Progenitor cell of endocrine pancreas (in vitro differentiated cells): ENCODE measurements around the gene PROSER2. TPM values are rescaled to one million over a fixed set of nuclear protein-coding genes. Genes with fewer than 3 reads are reported as not detected.
A peak's percentile ranks its signal among the peaks of the same experiment; 100 is the strongest.

Experiments
- DNase-seq: peaks from one replicate; pipeline ENCODE4 v3.0.0; 2021; ENCODE audit warnings: low spot score; ENCODE audit not compliant: unreplicated experiment
- H3K27ac Mint-ChIP-seq: 2 replicates; pipeline ENCODE4 v1.8.0; 2021; ENCODE audit warnings: mild to moderate bottlenecking, moderate library complexity, mixed read lengths
- H3K27me3 Mint-ChIP-seq: 2 replicates; pipeline ENCODE4 v1.8.0; 2021; ENCODE audit warnings: mixed read lengths
- H3K36me3 Mint-ChIP-seq: 2 replicates; pipeline ENCODE4 v1.8.0; 2022; ENCODE audit warnings: mixed read lengths; ENCODE audit not compliant: insufficient read depth
- H3K4me1 Mint-ChIP-seq: 2 replicates; pipeline ENCODE4 v1.8.0; 2021; ENCODE audit warnings: low read depth, mixed read lengths
- H3K4me3 Mint-ChIP-seq: 2 replicates; pipeline ENCODE4 v1.8.0; 2021; ENCODE audit warnings: low read depth, mild to moderate bottlenecking, moderate library complexity, mixed read lengths
- H3K9me3 Mint-ChIP-seq: 2 replicates; pipeline ENCODE4 v1.8.0; 2021; ENCODE audit warnings: low read depth, mixed read lengths
- total RNA-seq: library from RNA; stranded (reverse); gene quantifications from 2 replicates; pipeline ENCODE4 v1.2.1, GENCODE V29; 2021
- TF ChIP-seq, protein P1 (sequence below): fragments of 200-600 bp; sonication (generic); IDR thresholded peaks from one replicate; pipeline ENCODE4 v1.5.0; 2021; ENCODE audit warnings: antibody characterized with exemption, mild to moderate bottlenecking; ENCODE audit not compliant: unreplicated experiment

Gene PROSER2
- total RNA-seq, 1 donor from 2014 or later = 19.0 TPM

DNA sequence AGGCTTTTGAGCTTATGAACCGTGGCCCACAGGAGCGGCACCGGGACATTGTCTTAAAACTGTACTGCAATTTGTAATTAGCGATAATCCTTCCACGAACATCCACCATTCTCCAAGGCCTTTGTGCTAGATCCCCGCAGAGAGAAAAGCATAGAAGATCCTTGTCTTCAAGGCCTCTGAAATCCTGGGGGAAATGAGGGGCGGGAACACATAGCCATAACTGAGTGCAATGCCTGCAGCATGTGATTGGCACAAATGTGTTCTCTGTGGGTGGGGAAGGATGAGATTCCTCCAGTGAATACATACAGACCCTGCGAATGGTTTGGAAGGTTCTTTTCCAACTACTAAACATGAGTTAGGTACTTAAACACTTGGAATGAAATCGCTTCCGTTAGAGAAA lies 25.9 kb upstream of the PROSER2 start:
- TF ChIP-seq, protein P1, sequence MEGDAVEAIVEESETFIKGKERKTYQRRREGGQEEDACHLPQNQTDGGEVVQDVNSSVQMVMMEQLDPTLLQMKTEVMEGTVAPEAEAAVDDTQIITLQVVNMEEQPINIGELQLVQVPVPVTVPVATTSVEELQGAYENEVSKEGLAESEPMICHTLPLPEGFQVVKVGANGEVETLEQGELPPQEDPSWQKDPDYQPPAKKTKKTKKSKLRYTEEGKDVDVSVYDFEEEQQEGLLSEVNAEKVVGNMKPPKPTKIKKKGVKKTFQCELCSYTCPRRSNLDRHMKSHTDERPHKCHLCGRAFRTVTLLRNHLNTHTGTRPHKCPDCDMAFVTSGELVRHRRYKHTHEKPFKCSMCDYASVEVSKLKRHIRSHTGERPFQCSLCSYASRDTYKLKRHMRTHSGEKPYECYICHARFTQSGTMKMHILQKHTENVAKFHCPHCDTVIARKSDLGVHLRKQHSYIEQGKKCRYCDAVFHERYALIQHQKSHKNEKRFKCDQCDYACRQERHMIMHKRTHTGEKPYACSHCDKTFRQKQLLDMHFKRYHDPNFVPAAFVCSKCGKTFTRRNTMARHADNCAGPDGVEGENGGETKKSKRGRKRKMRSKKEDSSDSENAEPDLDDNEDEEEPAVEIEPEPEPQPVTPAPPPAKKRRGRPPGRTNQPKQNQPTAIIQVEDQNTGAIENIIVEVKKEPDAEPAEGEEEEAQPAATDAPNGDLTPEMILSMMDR = no peak
- Mint-ChIP-seq H3K4me3 (no peak overlapping the region), H3K27ac (peak overlapping the region; percentile 63), H3K4me1 (peaks cover 15% of the 10 kb centered on the region), H3K9me3 (peaks cover under 1% of the 10 kb centered on the region), H3K36me3 (no peaks in the 10 kb centered on the region), H3K27me3 (no peaks in the 10 kb centered on the region)
- no peak for DNase-seq

DNA sequence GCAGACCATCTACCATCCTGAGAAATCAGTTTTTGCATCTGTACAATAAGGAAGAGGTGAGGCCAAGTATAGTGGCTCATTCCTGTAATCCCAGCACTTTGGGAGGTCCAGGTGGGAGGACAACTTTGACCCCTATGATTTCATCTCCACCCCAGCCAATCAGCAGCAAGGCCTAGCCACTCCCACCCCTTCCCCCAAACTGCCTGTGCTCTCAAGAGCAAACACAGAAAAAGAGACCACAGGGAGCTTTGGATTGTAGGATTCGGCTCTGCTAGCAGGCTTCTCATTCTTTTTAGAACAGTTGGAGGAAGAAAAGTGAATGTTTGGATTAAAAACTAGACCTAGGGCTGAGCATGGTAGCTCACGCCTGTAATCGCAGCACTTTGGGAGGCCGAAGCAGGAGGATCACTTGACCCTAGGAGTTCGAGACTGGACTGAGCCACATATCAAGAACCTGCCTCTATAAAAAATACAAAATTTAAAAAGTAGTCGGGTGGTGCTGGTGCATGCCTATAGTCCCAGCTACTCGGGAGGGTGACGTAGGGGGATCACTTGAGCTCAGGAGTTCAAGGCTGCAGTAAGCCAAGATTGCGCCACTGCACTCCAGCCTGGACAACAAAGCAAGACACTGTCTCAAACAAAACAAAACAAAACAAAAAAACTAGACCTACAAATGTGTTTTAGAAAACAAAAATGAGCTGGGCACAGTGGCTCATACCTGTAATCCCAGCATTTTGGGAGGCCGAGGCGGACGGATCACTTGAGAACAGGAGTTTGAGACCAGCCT lies 25.1 kb upstream of the PROSER2 start:
- Mint-ChIP-seq H3K36me3 (no peaks in the 10 kb centered on the region), H3K9me3 (no peaks in the 10 kb centered on the region), H3K27me3 (no peaks in the 10 kb centered on the region), H3K27ac (peak overlapping the region; percentile 63), H3K4me3 (no peak overlapping the region), H3K4me1 (peaks cover 13% of the 10 kb centered on the region)
- TF ChIP-seq, protein P1 = no peak
- DNase-seq = no peak

DNA sequence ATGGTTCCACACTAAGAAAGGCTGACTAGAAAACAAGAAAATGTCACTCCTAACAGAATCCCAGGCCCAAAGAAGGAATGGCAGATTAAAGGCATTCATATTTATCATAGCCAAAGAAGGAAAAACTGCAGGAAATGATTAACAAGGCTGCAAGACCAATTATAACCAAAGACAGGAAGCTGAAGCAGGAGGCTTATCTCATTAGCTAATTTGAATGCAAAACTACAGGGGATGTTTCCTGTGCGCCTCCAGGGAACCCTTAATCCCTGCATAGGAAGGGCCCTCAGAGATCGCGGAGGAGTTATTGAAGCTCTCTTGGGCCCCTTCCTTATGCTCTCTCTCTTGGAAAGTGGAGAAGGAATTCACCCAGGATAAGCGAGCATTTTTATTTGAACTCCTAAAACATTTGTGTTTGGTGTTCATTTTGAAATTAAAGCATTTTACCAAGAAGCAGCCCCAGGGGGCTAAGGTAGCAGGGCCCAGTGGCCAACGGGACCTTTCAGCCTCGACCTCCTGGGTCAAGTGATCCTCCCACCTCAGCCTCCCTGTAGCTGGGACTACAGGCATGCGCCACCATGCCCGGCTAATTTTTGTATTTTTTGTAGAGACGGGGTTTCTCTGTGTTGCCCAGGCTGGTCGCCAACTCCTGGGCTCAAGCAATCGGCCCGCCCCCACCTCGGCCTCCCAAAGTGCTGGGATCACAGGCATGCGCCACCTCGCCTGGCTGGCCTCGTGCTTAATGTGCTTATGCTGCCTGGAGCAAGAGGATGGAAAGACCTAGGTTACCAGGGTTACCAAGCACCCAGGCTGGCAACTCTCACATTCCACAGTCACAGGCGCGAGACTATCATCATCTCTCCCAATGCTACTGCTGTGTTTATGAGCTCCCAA lies 24.1 kb upstream of the PROSER2 start:
- Mint-ChIP-seq H3K36me3 (no peaks in the 10 kb centered on the region), H3K4me1 (peaks cover 8% of the 10 kb centered on the region), H3K4me3 (no peak overlapping the region), H3K9me3 (no peaks in the 10 kb centered on the region), H3K27ac (no peak overlapping the region), H3K27me3 (no peaks in the 10 kb centered on the region)
- TF ChIP-seq, protein P1 = no peak
- DNase-seq = no peak

DNA sequence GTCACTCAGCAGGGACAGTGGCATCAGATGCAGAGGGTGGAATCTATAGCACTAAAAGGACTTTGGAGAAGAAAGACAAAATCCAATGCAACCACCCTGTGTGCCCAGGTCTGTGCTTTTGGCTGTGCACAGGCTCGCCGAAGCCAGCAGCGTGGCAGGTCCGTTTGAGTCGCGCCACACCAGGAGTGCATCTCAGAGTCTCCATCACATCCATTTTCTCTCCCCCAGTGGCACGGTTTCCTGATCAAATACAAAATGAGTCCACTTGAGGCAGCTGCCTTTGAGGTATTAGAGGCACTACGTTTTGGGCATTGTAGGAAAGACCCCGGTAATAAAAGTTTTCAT lies 23.4 kb upstream of the PROSER2 start:
- Mint-ChIP-seq H3K4me1 (peaks cover 5% of the 10 kb centered on the region), H3K36me3 (no peaks in the 10 kb centered on the region), H3K9me3 (no peaks in the 10 kb centered on the region), H3K27ac (no peak overlapping the region), H3K27me3 (no peaks in the 10 kb centered on the region), H3K4me3 (no peak overlapping the region)
- no peak for DNase-seq
- TF ChIP-seq, protein P1 = no peak

DNA sequence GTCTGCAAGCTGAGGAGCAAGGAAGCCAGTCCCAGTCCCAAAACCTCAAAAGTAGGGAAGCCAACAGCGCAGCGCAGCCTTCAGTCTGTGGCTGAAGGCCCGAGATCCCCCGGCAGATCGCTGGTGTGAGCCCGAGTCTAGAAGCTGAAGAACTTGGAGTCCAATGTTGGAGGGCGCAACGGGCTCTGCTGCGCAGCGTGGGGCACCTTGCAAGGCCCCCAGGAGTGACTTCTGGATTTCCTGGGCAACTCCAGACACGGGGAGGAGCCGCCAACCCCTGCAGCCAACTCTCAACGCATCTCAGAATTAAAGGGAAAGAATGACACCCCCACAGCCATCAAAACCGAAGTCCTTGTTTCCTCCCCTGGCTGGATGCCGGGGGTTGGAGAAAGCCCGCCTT lies 18.8 kb upstream of the PROSER2 start:
- no peak overlapping the region for H3K27ac Mint-ChIP-seq
- no peak for DNase-seq
- H3K4me1 Mint-ChIP-seq = no peaks in the 10 kb centered on the region
- no peak overlapping the region for H3K4me3 Mint-ChIP-seq
- H3K9me3 Mint-ChIP-seq = no peaks in the 10 kb centered on the region
- TF ChIP-seq, protein P1 = no peak
- no peaks in the 10 kb centered on the region for H3K36me3 Mint-ChIP-seq
- no peaks in the 10 kb centered on the region for H3K27me3 Mint-ChIP-seq
